Muscle layer of colon (tissue), 2 donors: ENCODE measurements around the gene GPRC6A.
"Not testable (repeated sequence)": the region's sequence is repeated elsewhere in the genome, so short reads cannot be mapped to it uniquely, and the experiment has no call there.

Experiments
- H3K27ac ChIP-seq: one replicate; pipeline ENCODE4 v1.7.0; 2013; ENCODE audit warnings: low read depth, mild to moderate bottlenecking, low read length, moderate library complexity
- H3K27me3 ChIP-seq, 2 donors: one replicate each; pipeline ENCODE4 v1.7.0; 2013; ENCODE audit warnings: low read length in 2 of 2, mild to moderate bottlenecking in 2 of 2; ENCODE audit not compliant: insufficient read depth in 2 of 2, control insufficient read depth in 1 of 2
- H3K36me3 ChIP-seq: one replicate; pipeline ENCODE4 v1.7.0; 2013; ENCODE audit warnings: mild to moderate bottlenecking, low read length; ENCODE audit not compliant: insufficient read depth
- H3K4me1 ChIP-seq: one replicate; pipeline ENCODE4 v1.7.0; 2013; ENCODE audit warnings: mild to moderate bottlenecking, low read length; ENCODE audit not compliant: insufficient read depth
- H3K4me3 ChIP-seq, 2 donors: one replicate each; pipeline ENCODE4 v1.7.0; 2013; ENCODE audit warnings: low read length in 2 of 2, low read depth in 1 of 2, mild to moderate bottlenecking in 1 of 2, moderate library complexity in 1 of 2
- H3K9ac ChIP-seq: one replicate; pipeline ENCODE4 v1.7.0; 2013; ENCODE audit warnings: low read length
- H3K9me3 ChIP-seq: one replicate; pipeline ENCODE4 v1.7.0; 2013; ENCODE audit warnings: mild to moderate bottlenecking, low read length
- donor health status: abdominal sarcoma.
- donor health status: Adenocarcinoma of cecum.

Gene GPRC6A

GRCh38 chr6:116836606-116837342, 7.9 kb upstream of the GPRC6A start:
- Histone ChIP-seq H3K27ac (no peak overlapping the region), H3K9me3 (no peaks in the 10 kb centered on the region), H3K36me3 (no peaks in the 10 kb centered on the region), H3K4me1 (no peaks in the 10 kb centered on the region), H3K4me3 (no peak overlapping the region), H3K9ac (no peak overlapping the region), H3K27me3 (no peaks in the 10 kb centered on the region)

GRCh38 chr6:116834526-116834925, 5.6 kb upstream of the GPRC6A start:
- not testable (repeated sequence) for H3K4me1 ChIP-seq, H3K36me3 ChIP-seq, H3K9me3 ChIP-seq, H3K27ac ChIP-seq, H3K4me3 ChIP-seq, H3K9ac ChIP-seq, H3K27me3 ChIP-seq

GRCh38 chr6:116827561-116828240, 1.2 kb downstream of the GPRC6A start:
- H3K27ac ChIP-seq, result no peak overlapping the region
- no peaks in the 10 kb centered on the region for H3K36me3 ChIP-seq
- H3K4me3 ChIP-seq, result no peak overlapping the region
- H3K9ac ChIP-seq, result no peak overlapping the region
- H3K27me3 ChIP-seq, result no peaks in the 10 kb centered on the region
- no peaks in the 10 kb centered on the region for H3K9me3 ChIP-seq
- H3K4me1 ChIP-seq, result no peaks in the 10 kb centered on the region

- H3K27ac ChIP-seq, H3K9ac ChIP-seq, H3K4me1 ChIP-seq, H3K27me3 ChIP-seq, H3K9me3 ChIP-seq, H3K4me3 ChIP-seq, H3K36me3 ChIP-seq: not testable (repeated sequence)
Observed at GRCh38 chr6:116816336-116816735, 12.5 kb downstream of the GPRC6A start.

GRCh38 chr6:116812051-116812650, 16.7 kb downstream of the GPRC6A start:
- H3K9ac ChIP-seq, result no peak overlapping the region
- no peaks in the 10 kb centered on the region for H3K9me3 ChIP-seq
- H3K27ac ChIP-seq, result no peak overlapping the region
- H3K27me3 ChIP-seq, result no peaks in the 10 kb centered on the region
- no peak overlapping the region for H3K4me3 ChIP-seq
- H3K36me3 ChIP-seq, result no peaks in the 10 kb centered on the region
- H3K4me1 ChIP-seq, result no peaks in the 10 kb centered on the region

- Histone ChIP-seq H3K9ac (no peak overlapping the region), H3K4me3 (no peak overlapping the region), H3K27ac (no peak overlapping the region), H3K4me1 (no peaks in the 10 kb centered on the region), H3K36me3 (no peaks in the 10 kb centered on the region), H3K27me3 (no peaks in the 10 kb centered on the region), H3K9me3 (no peaks in the 10 kb centered on the region)
Observed at GRCh38 chr6:116801971-116802370, 26.9 kb downstream of the GPRC6A start.

- no peak overlapping the region for H3K9ac ChIP-seq
- H3K4me1 ChIP-seq, result no peaks in the 10 kb centered on the region
- no peak overlapping the region for H3K27ac ChIP-seq
- no peaks in the 10 kb centered on the region for H3K9me3 ChIP-seq
- H3K36me3 ChIP-seq, result no peaks in the 10 kb centered on the region
- H3K27me3 ChIP-seq, result no peaks in the 10 kb centered on the region
- H3K4me3 ChIP-seq, result no peak overlapping the region
Observed at GRCh38 chr6:116799945-116800344, 28.9 kb downstream of the GPRC6A start.

GRCh38 chr6:116797585-116797984, 31.3 kb downstream of the GPRC6A start:
- H3K27me3 ChIP-seq, result no peaks in the 10 kb centered on the region
- H3K9ac ChIP-seq, result no peak overlapping the region
- no peak overlapping the region for H3K4me3 ChIP-seq
- H3K27ac ChIP-seq, result no peak overlapping the region
- H3K36me3 ChIP-seq, result no peaks in the 10 kb centered on the region
- no peaks in the 10 kb centered on the region for H3K4me1 ChIP-seq
- H3K9me3 ChIP-seq, result no peaks in the 10 kb centered on the region

- no peak overlapping the region for H3K4me3 ChIP-seq
- no peaks in the 10 kb centered on the region for H3K27me3 ChIP-seq
- H3K27ac ChIP-seq, result no peak overlapping the region
- H3K9me3 ChIP-seq, result no peaks in the 10 kb centered on the region
- no peaks in the 10 kb centered on the region for H3K4me1 ChIP-seq
- no peaks in the 10 kb centered on the region for H3K36me3 ChIP-seq
- no peak overlapping the region for H3K9ac ChIP-seq
Observed at GRCh38 chr6:116793224-116793623, 35.7 kb downstream of the GPRC6A start.

GRCh38 chr6:116783852-116784251, 45.0 kb downstream of the GPRC6A start:
- H3K36me3 ChIP-seq, result no peaks in the 10 kb centered on the region
- no peaks in the 10 kb centered on the region for H3K27me3 ChIP-seq
- H3K27ac ChIP-seq, result no peak overlapping the region
- H3K9ac ChIP-seq, result no peak overlapping the region
- no peaks in the 10 kb centered on the region for H3K4me1 ChIP-seq
- H3K4me3 ChIP-seq, result no peak overlapping the region
- H3K9me3 ChIP-seq, result no peaks in the 10 kb centered on the region

- Histone ChIP-seq H3K4me1 (no peaks in the 10 kb centered on the region), H3K27ac (no peak overlapping the region), H3K9ac (no peak overlapping the region), H3K4me3 (peak overlapping the region in 1 of 2 donors; percentile 32), H3K27me3 (no peaks in the 10 kb centered on the region), H3K36me3 (no peaks in the 10 kb centered on the region), H3K9me3 (no peaks in the 10 kb centered on the region)
Observed at GRCh38 chr6:116779573-116780164, 49.2 kb downstream of the GPRC6A start.
